ACC112 (cell line): ENCODE measurements around the gene MMP2.
A peak's percentile ranks its signal among the peaks of the same experiment; 100 is the strongest.

Experiments
- H2AFZ ChIP-seq: fragments of 200-600 bp; sonication (generic); one replicate; pipeline ENCODE4 v1.6.0; 2017; ENCODE audit warnings: antibody characterized with exemption, low read length; ENCODE audit not compliant: unreplicated experiment
- H3K27ac ChIP-seq: fragments of 200-600 bp; sonication (generic); 2 replicates; pipeline ENCODE4 v1.5.1; 2014; ENCODE audit warnings: low read depth, mild to moderate bottlenecking, antibody characterized with exemption, low read length, moderate library complexity
- H3K27me3 ChIP-seq: fragments of 200-600 bp; sonication (generic); 2 replicates; pipeline ENCODE4 v1.6.1; 2014; ENCODE audit warnings: mild to moderate bottlenecking, antibody characterized with exemption, low read length, moderate library complexity, mixed read lengths; ENCODE audit not compliant: insufficient read depth
- H3K36me3 ChIP-seq: fragments of 200-600 bp; sonication (generic); 2 replicates; pipeline ENCODE4 v1.6.1; 2016; ENCODE audit warnings: mild to moderate bottlenecking, antibody characterized with exemption, low read length, moderate library complexity, mixed read lengths; ENCODE audit not compliant: insufficient read depth
- H3K4me1 ChIP-seq: fragments of 200-600 bp; sonication (generic); one replicate; pipeline ENCODE4 v1.6.1; 2016; ENCODE audit warnings: low read length, mixed read lengths; ENCODE audit not compliant: insufficient read depth, unreplicated experiment, control insufficient read depth
- H3K4me3 ChIP-seq: fragments of 200-600 bp; sonication (generic); 2 replicates; pipeline ENCODE4 v1.5.1; 2014; ENCODE audit warnings: mild to moderate bottlenecking, low read depth, low read length
- H3K79me2 ChIP-seq: fragments of 200-600 bp; sonication (generic); one replicate; pipeline ENCODE4 v1.6.0; 2016; ENCODE audit warnings: low read length; ENCODE audit not compliant: control insufficient read depth, unreplicated experiment, insufficient read depth

Gene MMP2

DNA sequence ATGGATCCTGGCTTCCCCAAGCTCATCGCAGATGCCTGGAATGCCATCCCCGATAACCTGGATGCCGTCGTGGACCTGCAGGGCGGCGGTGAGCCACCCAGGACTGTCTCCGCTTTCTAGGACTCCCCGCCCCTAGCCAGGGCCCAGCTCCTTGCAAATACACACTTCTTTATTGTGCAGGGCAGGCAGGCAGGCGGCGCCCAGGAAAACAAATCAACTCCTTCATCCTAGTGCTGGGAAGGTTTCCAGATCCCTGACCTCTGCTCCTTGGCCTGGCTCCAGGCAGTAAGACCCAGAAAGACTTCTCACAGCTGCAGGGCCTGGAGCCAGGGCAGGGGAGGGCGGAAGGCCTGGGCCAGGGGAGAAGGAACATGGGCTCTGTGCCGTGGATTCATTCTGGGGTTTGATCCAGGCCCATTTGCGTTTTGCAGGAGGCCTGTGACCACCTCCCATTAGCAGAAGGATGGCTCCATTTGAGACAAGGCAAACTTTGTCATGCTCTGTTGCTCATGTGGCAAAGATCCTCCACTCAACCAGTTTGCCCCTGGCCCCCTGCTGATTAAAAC, 23.9 kb downstream of the MMP2 start:
- Histone ChIP-seq H3K27ac (peak overlapping the region; percentile 42; the same call in 1 of the 2 replicates), H3K36me3 (peaks cover 15% of the 10 kb centered on the region), H3K27me3 (no peaks in the 10 kb centered on the region), H3K4me3 (no peak overlapping the region; the same call in 1 of the 2 replicates), H3K79me2 (no peaks in the 10 kb centered on the region), H3K4me1 (peaks cover 55% of the 10 kb centered on the region), H2AFZ (peak overlapping the region; percentile 3)

DNA sequence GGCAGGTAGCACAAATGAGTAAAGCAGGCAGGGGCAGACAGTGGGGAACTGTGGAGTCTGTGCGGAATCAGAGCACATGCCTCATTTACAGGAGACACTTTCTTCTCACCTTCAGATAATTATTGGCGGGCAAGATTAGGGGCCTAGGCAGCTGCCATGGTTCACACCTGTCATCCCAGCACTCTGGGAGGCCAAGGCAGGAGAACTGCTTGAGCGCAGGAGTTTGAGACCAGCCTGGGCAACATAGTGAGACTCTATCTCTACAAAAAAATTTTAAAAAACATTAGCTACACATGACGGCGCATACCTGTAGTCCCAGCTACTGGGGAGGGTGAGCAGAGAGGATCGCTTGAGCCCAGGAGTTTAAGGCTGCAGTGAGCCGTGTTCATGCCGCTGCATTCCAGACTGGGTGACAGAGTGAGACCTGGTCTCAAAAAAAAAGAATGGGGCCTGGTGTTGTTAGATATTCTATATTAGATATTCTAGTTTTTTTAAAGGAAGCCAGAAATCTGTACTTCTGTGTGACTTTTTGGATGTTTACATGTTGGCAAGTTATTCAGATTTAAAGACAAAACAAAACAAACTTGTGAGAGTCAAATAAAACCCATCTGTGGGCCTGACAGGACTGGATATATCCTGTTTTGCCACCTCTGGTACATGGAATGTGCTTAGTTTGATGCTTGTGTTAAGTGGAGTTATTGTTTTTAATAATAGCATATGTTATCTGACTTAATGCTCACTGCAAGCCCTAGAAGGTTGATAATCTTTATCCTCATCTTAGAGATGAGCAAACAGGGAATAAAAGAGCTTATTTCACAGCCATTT, 24.9 kb downstream of the MMP2 start:
- Histone ChIP-seq H3K27ac (no peak overlapping the region), H3K4me3 (no peak overlapping the region), H3K27me3 (no peaks in the 10 kb centered on the region), H3K36me3 (peaks cover 15% of the 10 kb centered on the region), H3K79me2 (no peaks in the 10 kb centered on the region), H3K4me1 (peaks cover 45% of the 10 kb centered on the region), H2AFZ (no peak overlapping the region)

- Histone ChIP-seq H3K4me3 (no peak overlapping the region), H3K4me1 (peaks cover 33% of the 10 kb centered on the region), H3K36me3 (peaks cover 15% of the 10 kb centered on the region), H2AFZ (no peak overlapping the region), H3K27ac (no peak overlapping the region), H3K27me3 (no peaks in the 10 kb centered on the region), H3K79me2 (no peaks in the 10 kb centered on the region)
Observed at GRCh38 chr16:55505333-55506015, 26.5 kb downstream of the MMP2 start.

GRCh38 chr16:55506083-55506482, 27.1 kb downstream of the MMP2 start:
- no peaks in the 10 kb centered on the region for H3K79me2 ChIP-seq
- H2AFZ ChIP-seq: no peak overlapping the region
- H3K27me3 ChIP-seq: no peaks in the 10 kb centered on the region
- peaks cover 14% of the 10 kb centered on the region for H3K36me3 ChIP-seq
- no peak overlapping the region for H3K4me3 ChIP-seq
- H3K4me1 ChIP-seq: peaks cover 27% of the 10 kb centered on the region
- H3K27ac ChIP-seq: no peak overlapping the region

GRCh38 chr16:55506708-55507107, 27.7 kb downstream of the MMP2 start:
- Histone ChIP-seq H3K36me3 (peaks cover 15% of the 10 kb centered on the region), H3K4me3 (no peak overlapping the region), H3K79me2 (no peaks in the 10 kb centered on the region), H3K27me3 (no peaks in the 10 kb centered on the region), H3K27ac (no peak overlapping the region), H2AFZ (no peak overlapping the region), H3K4me1 (peaks cover 21% of the 10 kb centered on the region)

DNA sequence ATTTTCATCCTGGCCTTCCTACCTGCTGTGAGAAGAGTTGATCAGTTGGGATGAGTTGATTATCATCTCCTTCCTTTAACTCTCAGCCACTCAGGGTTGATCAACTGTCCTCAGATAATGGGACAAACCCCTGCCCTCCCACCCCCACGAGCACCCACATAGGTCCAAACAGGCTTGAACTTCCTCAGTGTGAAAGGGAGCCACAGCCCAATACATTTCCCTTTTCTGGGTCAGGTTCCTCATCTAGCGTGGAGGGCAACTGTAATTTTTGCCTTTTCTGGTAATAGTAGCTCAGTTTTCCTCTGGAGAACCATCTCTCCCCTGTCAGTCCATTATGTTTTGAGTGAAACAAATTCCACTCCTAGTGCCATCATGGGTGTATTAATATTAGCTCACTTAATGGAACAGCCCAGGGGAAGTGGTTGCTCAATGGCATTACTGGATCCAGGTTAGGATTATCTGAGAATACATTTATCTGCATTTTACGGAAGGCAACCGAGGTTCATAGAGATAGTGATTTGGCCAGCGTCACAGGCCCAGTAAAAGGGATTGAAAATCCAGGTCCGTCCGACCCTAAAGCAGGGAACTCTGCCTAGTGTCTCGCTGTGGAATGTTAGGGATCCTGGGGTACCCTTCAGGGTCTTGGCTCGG, 29.4 kb downstream of the MMP2 start:
- H3K36me3 ChIP-seq: peaks cover 31% of the 10 kb centered on the region
- H3K27ac ChIP-seq: no peak overlapping the region
- no peak overlapping the region for H2AFZ ChIP-seq
- peaks cover 4% of the 10 kb centered on the region for H3K79me2 ChIP-seq
- peaks cover 4% of the 10 kb centered on the region for H3K4me1 ChIP-seq
- H3K27me3 ChIP-seq: no peaks in the 10 kb centered on the region
- H3K4me3 ChIP-seq: peak overlapping the region; percentile 99

- Histone ChIP-seq H2AFZ (peak within 1 kb of the TSS; percentile 91), H3K27me3 (no peaks in the 10 kb centered on the region), H3K27ac (no peak within 1 kb of the TSS), H3K4me3 (peak within 1 kb of the TSS; percentile 99), H3K4me1 (peaks cover 3% of the 10 kb centered on the region), H3K36me3 (peaks cover 29% of the 10 kb centered on the region), H3K79me2 (peaks cover 4% of the 10 kb centered on the region)
Observed at GRCh38 chr16:55508941-55509931, 30.2 kb downstream of the MMP2 start, which contains the start of gene LPCAT2. Gene LPCAT2, plus strand, starts transcription at chr16:55509072. Its CDS starts 110 bp downstream, at chr16:55509182.

GRCh38 chr16:55510185-55510805, 31.3 kb downstream of the MMP2 start:
- peaks cover 28% of the 10 kb centered on the region for H3K36me3 ChIP-seq
- H3K4me3 ChIP-seq: peak overlapping the region; percentile 99
- H3K4me1 ChIP-seq: peaks cover 3% of the 10 kb centered on the region
- H3K27me3 ChIP-seq: no peaks in the 10 kb centered on the region
- H2AFZ ChIP-seq: peak overlapping the region; percentile 91
- H3K79me2 ChIP-seq: peaks cover 4% of the 10 kb centered on the region
- H3K27ac ChIP-seq: no peak overlapping the region

- peaks cover 3% of the 10 kb centered on the region for H3K4me1 ChIP-seq
- H2AFZ ChIP-seq: no peak overlapping the region
- no peak overlapping the region for H3K27ac ChIP-seq
- no peaks in the 10 kb centered on the region for H3K27me3 ChIP-seq
- no peak overlapping the region for H3K4me3 ChIP-seq
- peaks cover 20% of the 10 kb centered on the region for H3K36me3 ChIP-seq
- H3K79me2 ChIP-seq: peaks cover 4% of the 10 kb centered on the region
Observed at GRCh38 chr16:55512941-55513340, 33.9 kb downstream of the MMP2 start.
